Liver (tissue), 9 donors: ENCODE measurements around the gene MYH14. TPM values are rescaled to one million over a fixed set of nuclear protein-coding genes. Genes with fewer than 3 reads are reported as not detected.

Source experiments
- DNase-seq: peaks from one replicate; pipeline ENCODE4 v3.0.0-alpha.2; 2017; ENCODE audit warnings: low spot score
- H3K27ac ChIP-seq, 2 donors: one replicate each; pipeline ENCODE4 v1.7.0; 2013; ENCODE audit warnings: inconsistent platforms in 2 of 2, low read length in 2 of 2, control low read depth in 1 of 2, low read depth in 1 of 2, mild to moderate bottlenecking in 1 of 2
- H3K27me3 ChIP-seq, 4 donors: one replicate each; pipeline versions ENCODE4 v1.6.1 to v1.7.0; 2013; ENCODE audit warnings: low read length in 3 of 4, inconsistent platforms in 1 of 4, mild to moderate bottlenecking in 1 of 4, moderate library complexity in 1 of 4; ENCODE audit not compliant: control insufficient read depth in 4 of 4, insufficient read depth in 4 of 4
- H3K36me3 ChIP-seq, 4 donors: one replicate each; pipeline versions ENCODE4 v1.6.1 to v1.7.0; 2013; ENCODE audit warnings: low read length in 3 of 4, mild to moderate bottlenecking in 3 of 4, low read depth in 1 of 4, moderate library complexity in 1 of 4; ENCODE audit not compliant: control insufficient read depth in 4 of 4, insufficient read depth in 3 of 4
- H3K4me1 ChIP-seq, 4 donors: one replicate each; pipeline versions ENCODE4 v1.6.1 to v1.7.0; 2013; ENCODE audit warnings: low read length in 3 of 4, mild to moderate bottlenecking in 3 of 4, moderate library complexity in 1 of 4; ENCODE audit not compliant: control insufficient read depth in 4 of 4, insufficient read depth in 4 of 4
- H3K4me3 ChIP-seq, 3 donors: one replicate each; pipeline versions ENCODE4 v1.6.1 to v1.7.0; 2013; ENCODE audit warnings: low read length in 3 of 3, control low read depth in 1 of 3, low read depth in 1 of 3, mild to moderate bottlenecking in 1 of 3
- H3K9ac ChIP-seq, 2 donors: one replicate each; pipeline ENCODE4 v1.7.0; 2013; ENCODE audit warnings: low read length in 2 of 2, mild to moderate bottlenecking in 2 of 2, moderate library complexity in 2 of 2, control low read depth in 1 of 2, low read depth in 1 of 2
- H3K9me3 ChIP-seq, 4 donors: one replicate each; pipeline versions ENCODE4 v1.6.1 to v1.7.0; 2013; ENCODE audit warnings: low read length in 3 of 4; ENCODE audit not compliant: control insufficient read depth in 4 of 4
- ATF3 ChIP-seq: IDR thresholded peaks from 2 replicates; pipeline ENCODE4 v1.6.1; 2016; ENCODE audit warnings: antibody characterized with exemption
- CTCF ChIP-seq: fragments of 150-350 bp; IDR thresholded peaks from 2 replicates; pipeline ENCODE4 v1.5.1; 2017; ENCODE audit warnings: improper control_type of control experiment, low read depth, low read length; ENCODE audit not compliant: missing input control
- EGR1 ChIP-seq, 2 donors: IDR thresholded peaks; 2 replicates each; pipeline ENCODE4 v1.6.1; 2016 to 2018; ENCODE audit warnings: antibody characterized with exemption in 2 of 2, low read depth in 2 of 2
- FOXA1 ChIP-seq: IDR thresholded peaks from 2 replicates; pipeline ENCODE4 v1.6.1; 2016; ENCODE audit warnings: antibody characterized with exemption
- FOXA2 ChIP-seq: IDR thresholded peaks from 2 replicates; pipeline ENCODE4 v1.6.1; 2016; ENCODE audit warnings: antibody characterized with exemption
- GABPA ChIP-seq, 2 donors: IDR thresholded peaks in 1 of 2; conservative IDR thresholded peaks in 1 of 2; 2 replicates each; pipeline ENCODE4 v1.6.1; 2016; ENCODE audit warnings: antibody characterized with exemption in 2 of 2, mild to moderate bottlenecking in 1 of 2, moderate library complexity in 1 of 2
- HNF4A ChIP-seq, 2 donors: conservative IDR thresholded peaks; 2 replicates each; pipeline ENCODE4 v1.6.1; 2016; ENCODE audit warnings: antibody characterized with exemption in 2 of 2, mild to moderate bottlenecking in 2 of 2
- HNF4G ChIP-seq: IDR thresholded peaks from 2 replicates; pipeline ENCODE4 v1.6.1; 2016; ENCODE audit warnings: antibody characterized with exemption
- MAX ChIP-seq: IDR thresholded peaks from 2 replicates; pipeline ENCODE4 v1.6.1; 2016; ENCODE audit warnings: antibody characterized with exemption
- NR2F2 ChIP-seq: IDR thresholded peaks from 2 replicates; pipeline ENCODE4 v1.6.1; 2016; ENCODE audit warnings: antibody characterized with exemption
- RAD21 ChIP-seq, 2 donors: IDR thresholded peaks; 2 replicates each; pipeline ENCODE4 v1.6.1; 2016; ENCODE audit warnings: antibody characterized with exemption in 2 of 2, mild to moderate bottlenecking in 2 of 2
- REST ChIP-seq: IDR thresholded peaks from 2 replicates; pipeline ENCODE4 v1.6.1; 2016; ENCODE audit warnings: antibody characterized with exemption, mild to moderate bottlenecking
- RXRA ChIP-seq, 2 donors: IDR thresholded peaks; 2 replicates each; pipeline ENCODE4 v1.6.1; 2017 to 2018; ENCODE audit warnings: antibody characterized with exemption in 2 of 2, mild to moderate bottlenecking in 1 of 2
- SP1 ChIP-seq: IDR thresholded peaks from 2 replicates; pipeline ENCODE4 v1.6.1; 2018; ENCODE audit warnings: antibody characterized with exemption, mild to moderate bottlenecking
- TAF1 ChIP-seq: conservative IDR thresholded peaks from 2 replicates; pipeline ENCODE4 v1.6.1; 2016; ENCODE audit warnings: antibody characterized with exemption, mild to moderate bottlenecking
- ZBTB33 ChIP-seq: IDR thresholded peaks from 2 replicates; pipeline ENCODE4 v1.6.1; 2016; ENCODE audit warnings: antibody characterized with exemption
- WGBS: extraction: QIAGEN DNeasy Blood & Tissue Kit; methylation state at CpG from one replicate; pipeline ENCODE4 v1.1.7; 2013; 5-methylcytosine and 5-hydroxymethylcytosine counted together
- polyA plus RNA-seq, 2 donors: library from polyadenylated mRNA; stranded (reverse) in 1 of 2; unstranded in 1 of 2; fragments of 200-250 nt in 1 of 2; fragments of >200 nt in 1 of 2; fragmentation: Nextera tagmentation in 1 of 2; extraction: Ambion mirVana in 1 of 2; gene quantifications; one replicate each; pipeline versions ENCODE4 v1.2.1 to v1.2.3, GENCODE V29; 2013 to 2015
- total RNA-seq, 2 donors: library from RNA; depleted of rRNA; stranded (reverse); fragments of >200 nt; gene quantifications; one replicate each; pipeline ENCODE4 v1.2.3, GENCODE V29; 2014
- donor health status: healthy.
- donor health status: healthy.
- donor health status: healthy.
- donor health status: healthy.
- donor health status: healthy.

Gene MYH14
- total and polyA plus RNA-seq, 4 donors, result 12.4 to 37.5 (median 25.5) TPM

GRCh38 chr19:50290011-50290410 is 86.6 kb downstream of the MYH14 start (continued):
- no peak for TF ChIP-seq ZBTB33
- TF ChIP-seq FOXA2, result no peak
- no peak for TF ChIP-seq MAX

GRCh38 chr19:50290775-50291174 is 87.4 kb downstream of the MYH14 start:
- Histone ChIP-seq H3K9ac (no peak overlapping the region), H3K9me3 (no peaks in the 10 kb centered on the region), H3K27ac (no peak overlapping the region), H3K4me1 (no peaks in the 10 kb centered on the region), H3K27me3 (no peaks in the 10 kb centered on the region), H3K4me3 (no peak overlapping the region), H3K36me3 (peaks cover 14 to 61% (median 29%) of the 10 kb centered on the region in 4 donors)
- DNase-seq, result no peak
- TF ChIP-seq GABPA (IDR thresholded peaks at IDR 0.05 in 1 of 2, conservative IDR thresholded peaks at IDR 0.05 in 1 of 2), result no peak
- TF ChIP-seq NR2F2, result no peak
- no peak for TF ChIP-seq FOXA1
- TF ChIP-seq HNF4G, result no peak
- no peak for TF ChIP-seq EGR1 (IDR thresholded peaks at IDR 0.05; ENCODE audit: low read depth in 2 of 2)
- TF ChIP-seq REST, result no peak
- TF ChIP-seq HNF4A (conservative IDR thresholded peaks at IDR 0.05), result no peak
- TF ChIP-seq TAF1, result no peak
- no peak for TF ChIP-seq MAX
- no peak for TF ChIP-seq ZBTB33
- TF ChIP-seq SP1, result no peak
- 88% methylated on average over 15 of the region's 15 CpGs for WGBS

- Histone ChIP-seq H3K9ac (no peak overlapping the region), H3K27me3 (no peaks in the 10 kb centered on the region), H3K9me3 (no peaks in the 10 kb centered on the region), H3K27ac (no peak overlapping the region), H3K4me3 (no peak overlapping the region), H3K36me3 (peaks cover 15 to 54% (median 24%) of the 10 kb centered on the region in 4 donors), H3K4me1 (no peaks in the 10 kb centered on the region)
- WGBS, result 88% methylated on average over 11 of the region's 11 CpGs
- no peak for DNase-seq
- TF ChIP-seq GABPA (IDR thresholded peaks at IDR 0.05 in 1 of 2, conservative IDR thresholded peaks at IDR 0.05 in 1 of 2) (no peak), ZBTB33 (no peak), CTCF (no peak), TAF1 (no peak), RAD21 (IDR thresholded peaks at IDR 0.05) (no peak), ATF3 (no peak), MAX (no peak), HNF4G (no peak), EGR1 (IDR thresholded peaks at IDR 0.05; ENCODE audit: low read depth in 2 of 2) (no peak), HNF4A (conservative IDR thresholded peaks at IDR 0.05) (no peak), NR2F2 (no peak), RXRA (IDR thresholded peaks at IDR 0.05) (no peak), SP1 (no peak)
These were observed 88.9 kb downstream of the MYH14 start for GRCh38 chr19:50292216-50292827.
